ENCODE measurements around the gene NUMBL. TPM values are rescaled to one million over a fixed set of nuclear protein-coding genes. Genes with fewer than 3 reads are reported as not detected.

The NUMBL gene
- total RNA-seq, 1 donor from 2014 or later, result 6.4 TPM

DNA sequence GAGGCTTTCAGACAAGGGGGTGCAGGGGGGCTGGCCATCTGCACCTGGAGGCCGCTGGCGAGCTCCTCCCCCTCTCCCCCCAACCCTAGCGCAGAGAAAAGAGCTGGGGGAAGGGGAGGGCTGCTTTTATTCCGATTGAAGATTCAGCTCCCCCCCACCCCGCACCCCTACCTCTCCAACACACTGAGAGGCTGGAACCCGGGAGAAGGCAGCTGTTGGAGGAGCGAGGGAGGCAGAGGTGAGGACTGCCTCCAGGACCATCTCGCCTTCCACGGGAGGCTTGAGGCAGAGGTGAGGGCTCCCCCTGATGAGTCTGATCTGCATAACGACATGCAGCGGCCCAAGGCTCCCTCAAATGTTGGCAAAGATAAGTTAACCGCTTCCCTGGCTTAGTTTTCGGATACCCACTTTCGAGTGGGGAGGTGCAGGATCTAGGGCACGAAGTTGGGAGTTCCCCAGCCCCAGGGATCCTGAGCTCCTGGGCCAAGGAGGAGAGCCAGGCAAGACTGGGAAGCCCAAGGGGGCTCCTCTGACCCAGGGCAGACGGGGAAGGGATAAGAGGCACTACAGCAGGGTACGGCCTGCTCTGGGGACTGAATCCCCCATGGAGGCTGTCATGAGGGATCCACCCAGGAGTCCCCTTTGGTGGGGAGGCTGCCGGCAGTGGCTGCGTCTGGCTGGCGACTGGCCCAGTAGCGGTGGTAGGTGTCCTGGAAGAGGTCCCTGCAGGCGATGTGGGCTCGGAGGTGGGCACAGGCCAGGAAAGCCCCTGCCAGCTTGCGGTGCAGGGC, 1.2 kb upstream of the NUMBL start:
- Mint-ChIP-seq H3K9me3 (no peaks in the 10 kb centered on the region), H3K36me3 (peaks cover 11% of the 10 kb centered on the region), H3K27me3 (ENCODE audit: insufficient read depth, low read depth) (peaks cover 4% of the 10 kb centered on the region), H3K27ac (no peak overlapping the region), H3K4me3 (peak overlapping the region; percentile 65), H3K4me1 (peaks cover 8% of the 10 kb centered on the region)
- peaks cover 20% of the 10 kb centered on the region for H3K79me2 ChIP-seq (ENCODE audit: low read depth)
- TF ChIP-seq EZH2 (IDR thresholded peaks at IDR 0.05) (no peak), EZH2phosphoT487 (IDR thresholded peaks at IDR 0.05) (no peak)
- TF ChIP-seq, protein P1, sequence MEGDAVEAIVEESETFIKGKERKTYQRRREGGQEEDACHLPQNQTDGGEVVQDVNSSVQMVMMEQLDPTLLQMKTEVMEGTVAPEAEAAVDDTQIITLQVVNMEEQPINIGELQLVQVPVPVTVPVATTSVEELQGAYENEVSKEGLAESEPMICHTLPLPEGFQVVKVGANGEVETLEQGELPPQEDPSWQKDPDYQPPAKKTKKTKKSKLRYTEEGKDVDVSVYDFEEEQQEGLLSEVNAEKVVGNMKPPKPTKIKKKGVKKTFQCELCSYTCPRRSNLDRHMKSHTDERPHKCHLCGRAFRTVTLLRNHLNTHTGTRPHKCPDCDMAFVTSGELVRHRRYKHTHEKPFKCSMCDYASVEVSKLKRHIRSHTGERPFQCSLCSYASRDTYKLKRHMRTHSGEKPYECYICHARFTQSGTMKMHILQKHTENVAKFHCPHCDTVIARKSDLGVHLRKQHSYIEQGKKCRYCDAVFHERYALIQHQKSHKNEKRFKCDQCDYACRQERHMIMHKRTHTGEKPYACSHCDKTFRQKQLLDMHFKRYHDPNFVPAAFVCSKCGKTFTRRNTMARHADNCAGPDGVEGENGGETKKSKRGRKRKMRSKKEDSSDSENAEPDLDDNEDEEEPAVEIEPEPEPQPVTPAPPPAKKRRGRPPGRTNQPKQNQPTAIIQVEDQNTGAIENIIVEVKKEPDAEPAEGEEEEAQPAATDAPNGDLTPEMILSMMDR (IDR thresholded peaks at IDR 0.05), result no peak
- no peaks in the 10 kb centered on the region for H3K36me3 ChIP-seq
- H2AFZ ChIP-seq (replicated peaks), result no peak overlapping the region
- DNase-seq (ENCODE audit: low spot score), result peak; percentile 28
- no peak overlapping the region for H3K27ac ChIP-seq
- no peaks in the 10 kb centered on the region for H3K9me3 ChIP-seq (ENCODE audit: low read depth)
- H3K4me2 ChIP-seq, result peak overlapping the region; percentile 93
- peaks cover 13% of the 10 kb centered on the region for H3F3A ChIP-seq (ENCODE audit: low read depth)
- H4K20me1 ChIP-seq (ENCODE audit: low read depth), result peaks cover 17% of the 10 kb centered on the region
- no peak overlapping the region for H3K4me3 ChIP-seq
- H3K27me3 ChIP-seq, result no peaks in the 10 kb centered on the region
- no peak overlapping the region for H3K9ac ChIP-seq
- peaks cover 5% of the 10 kb centered on the region for H3K4me1 ChIP-seq

DNA sequence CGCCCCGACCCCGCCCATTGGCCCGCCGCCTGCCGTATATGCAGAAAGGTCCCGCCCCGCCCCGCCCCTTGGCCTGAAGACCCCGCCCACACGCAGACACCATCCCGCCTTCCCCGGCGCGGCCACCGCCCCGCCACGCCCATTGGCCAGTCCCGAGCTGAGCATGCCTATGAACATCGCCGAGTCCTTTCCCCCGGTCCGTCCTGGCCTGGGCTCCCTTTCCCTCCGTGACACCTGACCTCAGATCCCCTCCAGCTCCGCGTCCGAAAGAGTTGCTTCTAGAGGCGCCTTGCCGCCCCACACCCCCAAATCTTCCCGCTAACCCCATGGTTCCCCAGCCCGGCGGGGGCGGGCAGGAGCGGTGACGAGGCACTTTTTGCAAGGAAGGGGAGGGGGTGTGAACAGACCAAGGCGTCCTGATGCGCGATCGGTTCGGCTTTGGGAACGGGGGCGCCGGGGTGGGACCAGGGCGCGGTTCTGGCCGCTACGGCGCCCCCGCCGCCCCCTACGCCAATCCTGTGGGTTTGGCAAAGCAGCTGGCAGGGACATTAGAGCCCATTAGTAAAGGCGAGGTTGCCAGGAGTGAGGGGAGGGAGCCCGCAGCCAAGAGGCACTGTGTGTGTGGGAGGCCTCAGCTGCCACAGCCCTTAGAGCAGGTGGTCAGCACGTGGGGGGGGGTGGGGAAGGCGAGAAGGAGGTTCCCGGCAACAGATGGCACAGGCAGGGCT, 406 bp upstream of the NUMBL start:
- peaks cover 20% of the 10 kb centered on the region for H3K79me2 ChIP-seq (ENCODE audit: low read depth)
- H3K4me1 ChIP-seq, result peaks cover 5% of the 10 kb centered on the region
- peak overlapping the region; percentile 93 for H3K4me2 ChIP-seq
- no peaks in the 10 kb centered on the region for H3K9me3 ChIP-seq (ENCODE audit: low read depth)
- H3K4me3 Mint-ChIP-seq, result peak overlapping the region; percentile 91
- H3K27me3 Mint-ChIP-seq (ENCODE audit: insufficient read depth, low read depth), result peaks cover 4% of the 10 kb centered on the region
- H3K4me1 Mint-ChIP-seq, result peaks cover 8% of the 10 kb centered on the region
- peak overlapping the region; percentile 94 for H2AFZ ChIP-seq (replicated peaks)
- no peaks in the 10 kb centered on the region for H3K36me3 ChIP-seq
- peaks cover 17% of the 10 kb centered on the region for H4K20me1 ChIP-seq (ENCODE audit: low read depth)
- H3K27ac ChIP-seq, result no peak overlapping the region
- DNase-seq (ENCODE audit: low spot score), result peak; percentile 97
- H3K27ac Mint-ChIP-seq, result peak overlapping the region; percentile 75
- no peaks in the 10 kb centered on the region for H3K9me3 Mint-ChIP-seq
- peaks cover 13% of the 10 kb centered on the region for H3F3A ChIP-seq (ENCODE audit: low read depth)
- H3K4me3 ChIP-seq, result peak overlapping the region; percentile 76
- H3K36me3 Mint-ChIP-seq, result peaks cover 13% of the 10 kb centered on the region
- no peak overlapping the region for H3K9ac ChIP-seq
- TF ChIP-seq EZH2 (IDR thresholded peaks at IDR 0.05), result no peak
- no peak for TF ChIP-seq EZH2phosphoT487 (IDR thresholded peaks at IDR 0.05)
- TF ChIP-seq, protein P1 (IDR thresholded peaks at IDR 0.05), result no peak
- no peaks in the 10 kb centered on the region for H3K27me3 ChIP-seq

DNA sequence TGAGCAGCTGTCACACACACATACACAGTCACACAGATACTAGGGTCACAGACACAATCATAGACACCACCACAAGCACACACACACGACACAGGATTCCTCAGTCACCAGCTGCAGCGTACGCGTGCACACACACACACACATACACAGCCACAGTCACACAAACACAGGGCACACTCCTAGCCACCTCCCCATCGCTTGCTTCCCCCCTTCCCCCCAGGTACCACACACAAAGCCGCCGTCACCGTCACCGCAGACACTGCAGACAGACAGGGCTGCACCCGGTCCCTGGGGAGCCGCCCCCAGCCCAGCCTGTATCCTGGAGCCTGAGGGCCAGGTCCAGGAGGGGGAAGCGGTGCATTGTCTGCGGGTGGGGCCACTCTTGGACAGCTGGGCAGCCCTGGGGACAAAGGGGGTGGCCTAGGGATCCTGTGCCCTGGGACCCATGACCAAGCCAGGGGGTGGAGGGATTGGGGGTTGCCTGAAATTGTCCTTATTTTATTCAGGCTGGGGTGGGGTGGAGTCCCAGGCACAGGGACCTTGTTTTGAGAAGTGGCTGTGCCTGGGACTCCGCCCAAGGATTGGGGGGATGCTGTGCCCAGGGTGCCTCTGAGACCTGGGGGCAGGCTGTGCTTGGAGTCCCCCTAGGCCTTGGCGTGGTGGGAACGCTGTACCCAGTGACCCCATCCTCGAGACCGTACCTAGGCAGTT, 957 bp downstream of the NUMBL start:
- no peaks in the 10 kb centered on the region for H3K36me3 ChIP-seq
- H3K36me3 Mint-ChIP-seq, result peaks cover 21% of the 10 kb centered on the region
- no peaks in the 10 kb centered on the region for H3K9me3 Mint-ChIP-seq
- H3K9me3 ChIP-seq (ENCODE audit: low read depth), result no peaks in the 10 kb centered on the region
- no peak overlapping the region for H2AFZ ChIP-seq (replicated peaks)
- H3K27me3 Mint-ChIP-seq (ENCODE audit: insufficient read depth, low read depth), result peaks cover 4% of the 10 kb centered on the region
- H3K79me2 ChIP-seq (ENCODE audit: low read depth), result peaks cover 20% of the 10 kb centered on the region
- peaks cover 5% of the 10 kb centered on the region for H3K4me1 ChIP-seq
- no peak overlapping the region for H3K27ac Mint-ChIP-seq
- peak overlapping the region; percentile 95 for H3K4me2 ChIP-seq
- peak; percentile 51 for DNase-seq (ENCODE audit: low spot score)
- peak overlapping the region; percentile 76 for H3K4me3 ChIP-seq
- H3K4me3 Mint-ChIP-seq, result no peak overlapping the region
- no peaks in the 10 kb centered on the region for H3K27me3 ChIP-seq
- TF ChIP-seq, protein P1 (IDR thresholded peaks at IDR 0.05), result no peak
- peak overlapping the region; percentile 38 for H3K9ac ChIP-seq
- peaks cover 8% of the 10 kb centered on the region for H3K4me1 Mint-ChIP-seq
- no peak overlapping the region for H3K27ac ChIP-seq
- H4K20me1 ChIP-seq (ENCODE audit: low read depth), result peaks cover 17% of the 10 kb centered on the region
- H3F3A ChIP-seq (ENCODE audit: low read depth), result peaks cover 13% of the 10 kb centered on the region
